GM12801 (cell line): ENCODE measurements around the gene CTNNA2.

Experiments used
- TF ChIP-seq, protein P1 (sequence below): IDR thresholded peaks from one replicate; pipeline ENCODE4 v1.5.1; 2011; ENCODE audit warnings: control low read depth; ENCODE audit not compliant: insufficient read length; ENCODE audit errors: extremely low read depth

Gene CTNNA2

GRCh38 chr2:80687524-80687923, 1174.7 kb downstream of the CTNNA2 start:
- TF ChIP-seq, protein P1, sequence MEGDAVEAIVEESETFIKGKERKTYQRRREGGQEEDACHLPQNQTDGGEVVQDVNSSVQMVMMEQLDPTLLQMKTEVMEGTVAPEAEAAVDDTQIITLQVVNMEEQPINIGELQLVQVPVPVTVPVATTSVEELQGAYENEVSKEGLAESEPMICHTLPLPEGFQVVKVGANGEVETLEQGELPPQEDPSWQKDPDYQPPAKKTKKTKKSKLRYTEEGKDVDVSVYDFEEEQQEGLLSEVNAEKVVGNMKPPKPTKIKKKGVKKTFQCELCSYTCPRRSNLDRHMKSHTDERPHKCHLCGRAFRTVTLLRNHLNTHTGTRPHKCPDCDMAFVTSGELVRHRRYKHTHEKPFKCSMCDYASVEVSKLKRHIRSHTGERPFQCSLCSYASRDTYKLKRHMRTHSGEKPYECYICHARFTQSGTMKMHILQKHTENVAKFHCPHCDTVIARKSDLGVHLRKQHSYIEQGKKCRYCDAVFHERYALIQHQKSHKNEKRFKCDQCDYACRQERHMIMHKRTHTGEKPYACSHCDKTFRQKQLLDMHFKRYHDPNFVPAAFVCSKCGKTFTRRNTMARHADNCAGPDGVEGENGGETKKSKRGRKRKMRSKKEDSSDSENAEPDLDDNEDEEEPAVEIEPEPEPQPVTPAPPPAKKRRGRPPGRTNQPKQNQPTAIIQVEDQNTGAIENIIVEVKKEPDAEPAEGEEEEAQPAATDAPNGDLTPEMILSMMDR: no peak

DNA sequence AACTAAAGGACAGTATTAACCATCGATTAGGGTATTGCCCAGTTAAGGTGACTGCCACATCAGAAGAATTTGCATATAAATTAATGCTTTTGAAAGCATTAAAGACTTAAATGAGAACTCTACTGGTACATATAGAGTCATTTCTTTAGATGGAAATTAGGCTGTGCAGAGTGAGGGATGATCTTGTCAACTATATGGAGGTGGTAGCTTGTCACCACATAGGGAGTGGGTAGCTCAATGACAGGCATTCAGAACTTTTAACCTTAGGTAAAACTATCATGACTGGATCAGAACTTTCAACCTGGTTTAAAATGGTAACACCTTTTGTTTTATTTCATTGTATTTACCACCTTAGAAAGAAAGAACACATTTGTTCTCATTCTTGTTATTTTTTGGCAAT, 1176.3 kb downstream of the CTNNA2 start:
- TF ChIP-seq, protein P1: no peak
